ENCODE measurements around the gene MED20. TPM values are rescaled to one million over a fixed set of nuclear protein-coding genes. Genes with fewer than 3 reads are reported as not detected.
A peak's percentile ranks its signal among the peaks of the same experiment; 100 is the strongest.

MED20 gene
- total RNA-seq, 1 experiment from 2014 or later = 26.4 TPM

- RAD21 ChIA-PET (ENCODE audit: low non-redundant PET in 1 of 2, low total read pairs in 2 of 2, uncharacterized antibody in 2 of 2, unreplicated experiment in 2 of 2) = interaction anchor here (1.0 to 1.5 kb wide), 2 partner anchors 105 to 106 kb away, joined by 3 to 4 read pairs; no protein-coding TSS in a partner anchor
- Histone ChIP-seq H3K4me2 (ENCODE audit: low read length) (peak overlapping the region; percentile 84; the same call in 1 of the 2 replicates), H2AFZ (ENCODE audit: low read depth, low read length, poor library complexity, severe bottlenecking) (no peak overlapping the region), H3K36me3 (ENCODE audit: control insufficient read depth in 1 of 2, insufficient read depth in 2 of 2, low read length in 2 of 2) (peaks cover 0 to 9% of the 10 kb centered on the region in 2 experiments; a peak in 2 of 4 replicates), H3K9me3 (ENCODE audit: control insufficient read depth in 1 of 2, insufficient read depth in 1 of 2, low read depth in 1 of 2, low read length in 2 of 2) (no peaks in the 10 kb centered on the region), H3K4me1 (ENCODE audit: control insufficient read depth in 1 of 2, insufficient read depth in 2 of 2, low read length in 2 of 2) (peaks cover 12 to 35% of the 10 kb centered on the region in 2 experiments; a peak in 3 of 4 replicates), H3K4me3 (replicated peaks in 1 of 2; ENCODE audit: low read depth in 1 of 2, low read length in 2 of 2) (no peak overlapping the region), H3K27me3 (ENCODE audit: insufficient read depth, low read length) (no peaks in the 10 kb centered on the region), H3K9ac (ENCODE audit: low read length) (no peak overlapping the region), H3K27ac (ENCODE audit: low read depth, low read length) (no peak overlapping the region), H3K9me2 (ENCODE audit: insufficient read depth) (no peaks in the 10 kb centered on the region), H4K20me1 (ENCODE audit: insufficient read depth) (no peaks in the 10 kb centered on the region), H3K79me2 (ENCODE audit: insufficient read depth, low read length) (no peaks in the 10 kb centered on the region; the same call in 1 of the 2 replicates)
- no TSS peak for BruUV-seq (replicated peaks)
- intact Hi-C loops (cut with micrococcal nuclease) = loop anchor here (5.0 kb wide), 1 partner anchor 151 kb away; the partner anchor contains the start of gene TOMM6
- CTCF ChIA-PET = interaction anchor here (0.7 to 4.8 kb wide), 4 partner anchors 10 to 138 kb away, joined by 3 to 23 read pairs (median 4); partner anchors contain the start of genes BYSL and MED20
- POLR2A ChIA-PET = interaction anchor here (0.9 kb wide), 1 partner anchor 18 kb away, joined by 6 read pairs; the partner anchor contains the start of genes BYSL and MED20
- no peak for DNase-seq (ENCODE audit: low read depth, low spot score)
- no peak for TF ChIP-seq ZFX (IDR thresholded peaks at IDR 0.05)
- TF ChIP-seq EGR1 (IDR thresholded peaks at IDR 0.05; ENCODE audit: low read depth) = no peak
- no peak for TF ChIP-seq YY1 (IDR thresholded peaks at IDR 0.05; ENCODE audit: extremely low read depth, insufficient replicate concordance, low read depth, low read length)
- TF ChIP-seq MAX (IDR thresholded peaks at IDR 0.05) = no peak
- TF ChIP-seq ATF3 (IDR thresholded peaks at IDR 0.05) = no peak
- no peak for TF ChIP-seq CBX3 (IDR thresholded peaks at IDR 0.05; ENCODE audit: low read depth)
- TF ChIP-seq SP1 (IDR thresholded peaks at IDR 0.05; ENCODE audit: low read depth) = no peak
- TF ChIP-seq EZH2phosphoT487 (IDR thresholded peaks at IDR 0.05; ENCODE audit: borderline replicate concordance) = no peak
- no peak for TF ChIP-seq EZH2 (IDR thresholded peaks at IDR 0.05)
- no peak for TF ChIP-seq TCF7L2 (IDR thresholded peaks at IDR 0.05; ENCODE audit: borderline replicate concordance, extremely low read depth, insufficient read depth, insufficient read length)
- no peak for TF ChIP-seq ZBTB33 (IDR thresholded peaks at IDR 0.05; ENCODE audit: extremely low read depth, insufficient replicate concordance, low read length)
- TF ChIP-seq SRF (IDR thresholded peaks at IDR 0.05; ENCODE audit: low read depth) = no peak
- no peak for TF ChIP-seq ELF1 (IDR thresholded peaks at IDR 0.05; ENCODE audit: borderline replicate concordance, low read depth)
- no peak for TF ChIP-seq FOSL1 (IDR thresholded peaks at IDR 0.05; ENCODE audit: low read depth)
- no peak for TF ChIP-seq JUND (IDR thresholded peaks at IDR 0.05)
- no peak for TF ChIP-seq POLR2A (IDR thresholded peaks at IDR 0.05; ENCODE audit: borderline replicate concordance, extremely low read depth, insufficient read depth, insufficient read length)
- TF ChIP-seq POLR2AphosphoS5 (IDR thresholded peaks at IDR 0.05; ENCODE audit: low read depth, low read length) = no peak
- no peak for TF ChIP-seq SIN3A (IDR thresholded peaks at IDR 0.05; ENCODE audit: low read depth)
- TF ChIP-seq RAD21 (IDR thresholded peaks at IDR 0.05; ENCODE audit: low read depth) = no peak
- no peak for ATAC-seq
Observed at GRCh38 chr6:41938590-41939175, 17.7 kb upstream of the MED20 start.
